Mucosa of descending colon (tissue), 3 donors: ENCODE data around the gene SARS2. TPM values are rescaled to one million over a fixed set of nuclear protein-coding genes. Genes with fewer than 3 reads are reported as not detected.

Experiments used
- ATAC-seq: fragments of 200-7000 bp; cut with Tn5 transposase; one replicate; pipeline ENCODE4 v1.9.1; 2020; ENCODE audit warnings: mild to moderate bottlenecking, moderate library complexity
- DNase-seq, 3 donors: peaks; one replicate each; pipeline ENCODE4 v3.0.0-alpha.2; 2020
- H3K36me3 ChIP-seq: fragments of 200-600 bp; one replicate; pipeline ENCODE4 v1.8.0; 2021; ENCODE audit warnings: low read depth, mild to moderate bottlenecking
- H3K4me1 ChIP-seq: fragments of 200-600 bp; one replicate; pipeline ENCODE4 v1.8.0; 2021; ENCODE audit warnings: low read depth, mild to moderate bottlenecking
- H3K4me3 ChIP-seq: fragments of 200-600 bp; one replicate; pipeline ENCODE4 v1.8.0; 2021; ENCODE audit warnings: mild to moderate bottlenecking
- H3K9me3 ChIP-seq: fragments of 200-600 bp; one replicate; pipeline ENCODE4 v1.8.0; 2021; ENCODE audit warnings: mild to moderate bottlenecking
- CTCF ChIP-seq: fragments of 200-600 bp; IDR thresholded peaks from one replicate; pipeline ENCODE4 v1.8.0; 2022; ENCODE audit warnings: antibody characterized with exemption, mild to moderate bottlenecking
- intact Hi-C, 2 donors: fragments of 100-400 bp; cut with DNase I in 1 of 2; cut with micrococcal nuclease in 1 of 2; formaldehyde crosslinking; loops; one replicate each; pipeline versions ENCODE4 v1.11.0 to v1.11.1; 2022; cut with DNase I, micrococcal nuclease
- total RNA-seq, 3 donors: library from RNA; stranded (reverse); fragmentation: NEBNext Ultra II Directional in 2 of 3; extraction: Animal tissue kit (Norgen Biotek cat#: 25700) in 2 of 3; gene quantifications; one replicate each; pipeline versions ENCODE4 v1.2.1 to v1.2.4, GENCODE V29; 2021 to 2023
- donor health status: DM: no; HTN: no; CAD: no; lungs with moderate emphysema.
- donor health status: DM: no; HTN: no; CAD: no.
- donor health status: DM: no; HTN: yes; CAD: no.

SARS2 gene
- total RNA-seq, 3 donors from 2014 or later, result 20.4 to 32.4 (median 21.8) TPM

- ATAC-seq, result no peak
- Histone ChIP-seq H3K4me1 (no peaks in the 10 kb centered on the region), H3K36me3 (no peaks in the 10 kb centered on the region), H3K4me3 (no peak overlapping the region), H3K9me3 (no peaks in the 10 kb centered on the region)
- intact Hi-C loops, result no loop called here
- no peak for TF ChIP-seq CTCF
- no peak for DNase-seq
Measured at GRCh38 chr19:38922482-38922881, 8.1 kb downstream of the SARS2 start.

- Histone ChIP-seq H3K4me3 (no peak overlapping the region), H3K9me3 (no peaks in the 10 kb centered on the region), H3K4me1 (no peaks in the 10 kb centered on the region), H3K36me3 (no peaks in the 10 kb centered on the region)
- intact Hi-C loops, result no loop called here
- DNase-seq, result no peak
- TF ChIP-seq CTCF, result no peak
- ATAC-seq, result no peak
Measured at GRCh38 chr19:38921420-38922274, 8.9 kb downstream of the SARS2 start.

- Histone ChIP-seq H3K9me3 (no peaks in the 10 kb centered on the region), H3K4me1 (no peaks in the 10 kb centered on the region), H3K4me3 (no peak overlapping the region), H3K36me3 (no peaks in the 10 kb centered on the region)
- TF ChIP-seq CTCF, result no peak
- intact Hi-C loops, result no loop called here
- ATAC-seq (no peak), DNase-seq (no peak)
Measured at GRCh38 chr19:38920602-38921419, 9.8 kb downstream of the SARS2 start.

GRCh38 chr19:38919837-38920601 is 10.5 kb downstream of the SARS2 start:
- no peak for DNase-seq
- Histone ChIP-seq H3K9me3 (no peaks in the 10 kb centered on the region), H3K4me3 (no peak overlapping the region), H3K4me1 (no peaks in the 10 kb centered on the region), H3K36me3 (no peaks in the 10 kb centered on the region)
- intact Hi-C loops, result no loop called here
- TF ChIP-seq CTCF, result no peak
- ATAC-seq, result no peak

- ATAC-seq (no peak), DNase-seq (no peak)
- TF ChIP-seq CTCF, result no peak
- Histone ChIP-seq H3K4me3 (no peak overlapping the region), H3K9me3 (no peaks in the 10 kb centered on the region), H3K36me3 (no peaks in the 10 kb centered on the region), H3K4me1 (no peaks in the 10 kb centered on the region)
- intact Hi-C loops, result no loop called here
Measured at GRCh38 chr19:38918526-38918925, 12.0 kb downstream of the SARS2 start.
